NCI-H128 (cell line): ENCODE results near the gene HAGHL.

Source experiments
- DNase-seq: peaks from one replicate; lab custom pipeline; 2025; ENCODE audit not compliant: unreplicated experiment; lab: John Stamatoyannopoulos, UW

HAGHL gene, protein sequence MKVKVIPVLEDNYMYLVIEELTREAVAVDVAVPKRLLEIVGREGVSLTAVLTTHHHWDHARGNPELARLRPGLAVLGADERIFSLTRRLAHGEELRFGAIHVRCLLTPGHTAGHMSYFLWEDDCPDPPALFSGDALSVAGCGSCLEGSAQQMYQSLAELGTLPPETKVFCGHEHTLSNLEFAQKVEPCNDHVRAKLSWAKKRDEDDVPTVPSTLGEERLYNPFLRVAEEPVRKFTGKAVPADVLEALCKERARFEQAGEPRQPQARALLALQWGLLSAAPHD

DNA sequence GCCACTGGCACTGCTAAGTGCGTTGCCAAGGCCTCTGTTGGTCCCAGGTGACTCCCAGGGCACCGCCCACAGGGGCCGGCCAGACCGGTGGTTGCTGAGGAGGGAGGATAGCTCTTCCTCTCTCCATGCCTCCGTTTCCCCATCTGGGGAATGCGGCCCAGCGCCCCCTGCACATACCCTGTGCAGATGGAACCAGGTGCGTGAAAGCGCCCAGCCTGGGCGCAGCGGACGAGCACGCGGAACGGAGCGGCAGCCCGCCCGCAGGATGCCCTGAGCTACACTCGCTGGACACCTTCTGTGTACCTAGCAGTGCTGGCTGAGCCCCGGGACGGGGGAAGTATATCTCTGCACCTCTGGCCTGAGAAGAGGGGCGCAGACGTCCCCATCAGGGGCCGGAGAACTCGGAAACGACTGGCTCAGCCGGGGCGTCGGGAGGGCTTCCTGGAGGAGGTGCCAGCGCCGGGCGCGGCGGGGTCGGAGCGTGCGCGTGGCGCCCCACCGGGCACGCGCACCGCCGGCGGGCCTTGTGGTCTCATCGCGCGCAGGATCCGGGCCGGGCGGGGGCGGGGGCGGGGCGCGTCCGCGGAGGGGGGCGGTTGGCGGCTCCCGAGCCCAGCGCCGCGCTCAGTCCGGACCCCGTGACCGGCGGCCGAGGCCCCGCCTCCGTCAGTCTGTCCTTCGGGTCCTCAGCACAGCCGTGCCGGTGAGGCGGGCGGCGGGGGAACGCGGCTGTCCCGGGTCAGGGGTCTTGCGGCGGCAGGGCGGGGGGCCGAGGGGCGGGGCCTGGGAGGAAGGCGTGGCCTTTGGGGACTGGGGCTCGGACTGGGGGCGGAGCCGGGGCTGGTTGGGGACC, at the start of gene HAGHL, which contains the start of gene CCDC78:
TSS of gene HAGHL (plus strand) at position 669 of the 853 bp plus-strand sequence. CDS start 404 bp downstream, outside the sequence.
TSS of gene CCDC78 (minus strand) at position 6 of the 853 bp plus-strand sequence. CDS start 76 bp downstream, outside the sequence.
- no peak for DNase-seq

DNA sequence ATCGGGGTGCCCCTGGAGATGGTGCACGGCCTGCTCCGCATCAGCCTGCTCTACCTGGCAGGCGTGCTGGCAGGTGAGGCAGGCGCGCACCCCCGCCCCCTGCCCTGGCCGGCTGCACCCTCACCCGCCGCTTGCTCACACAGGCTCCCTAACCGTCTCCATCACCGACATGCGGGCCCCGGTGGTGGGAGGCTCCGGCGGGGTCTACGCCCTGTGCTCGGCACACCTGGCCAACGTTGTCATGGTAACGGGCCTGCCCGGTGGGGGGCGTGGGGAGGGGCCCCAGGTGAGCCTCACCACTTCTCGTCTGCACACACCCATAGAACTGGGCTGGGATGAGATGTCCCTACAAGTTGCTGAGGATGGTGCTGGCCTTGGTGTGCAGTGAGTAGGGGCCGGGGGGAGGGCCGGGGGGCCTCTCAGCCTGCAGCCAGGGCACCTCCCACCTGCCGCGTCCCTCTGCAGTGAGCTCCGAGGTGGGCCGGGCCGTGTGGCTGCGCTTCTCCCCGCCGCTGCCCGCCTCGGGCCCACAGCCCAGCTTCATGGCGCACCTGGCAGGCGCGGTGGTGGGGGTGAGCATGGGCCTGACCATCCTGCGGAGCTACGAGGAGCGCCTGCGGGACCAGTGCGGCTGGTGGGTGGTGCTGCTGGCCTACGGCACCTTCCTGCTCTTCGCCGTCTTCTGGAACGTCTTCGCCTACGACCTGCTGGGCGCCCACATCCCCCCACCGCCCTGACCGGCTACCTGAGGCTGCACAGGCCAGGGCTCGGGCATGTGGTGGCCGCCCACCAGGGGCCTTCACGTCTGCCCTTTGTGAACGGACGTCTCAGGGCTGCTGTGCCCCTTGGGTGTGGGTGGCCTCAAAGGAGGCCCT, 49.4 kb upstream of the HAGHL start:
- no peak for DNase-seq

DNA sequence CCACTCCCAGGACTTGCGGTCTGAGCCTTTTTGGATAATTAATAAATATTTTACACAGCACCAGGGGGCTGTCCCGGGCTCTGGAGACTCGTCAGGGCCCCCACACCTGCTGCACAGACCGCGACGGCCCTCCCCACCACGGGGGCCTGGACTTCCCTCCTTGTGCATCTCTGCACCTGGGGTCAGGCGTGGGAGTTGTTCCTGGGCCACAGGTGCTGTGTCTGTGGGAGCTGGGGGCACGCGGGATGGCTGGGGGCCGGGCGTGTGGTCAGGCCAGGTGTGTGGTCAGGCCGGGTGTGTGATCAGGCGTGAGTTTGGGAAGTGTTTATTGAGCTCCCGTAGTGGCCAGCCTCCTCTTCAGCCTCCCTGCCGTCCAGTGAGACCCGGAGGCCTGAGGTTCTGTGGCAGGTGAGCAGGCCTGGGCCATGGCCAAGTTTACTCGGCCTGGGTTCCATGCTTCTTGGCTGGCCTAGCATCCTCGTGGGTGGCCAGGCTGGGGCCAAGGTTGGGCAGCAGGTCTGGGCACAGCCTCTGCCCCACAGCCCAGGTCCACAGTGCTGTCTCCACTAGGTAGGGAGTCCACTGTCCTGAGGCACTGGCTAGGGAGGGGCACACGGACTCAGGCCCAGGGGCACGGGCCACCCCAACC, 48.6 kb upstream of the HAGHL start:
- DNase-seq = no peak

DNA sequence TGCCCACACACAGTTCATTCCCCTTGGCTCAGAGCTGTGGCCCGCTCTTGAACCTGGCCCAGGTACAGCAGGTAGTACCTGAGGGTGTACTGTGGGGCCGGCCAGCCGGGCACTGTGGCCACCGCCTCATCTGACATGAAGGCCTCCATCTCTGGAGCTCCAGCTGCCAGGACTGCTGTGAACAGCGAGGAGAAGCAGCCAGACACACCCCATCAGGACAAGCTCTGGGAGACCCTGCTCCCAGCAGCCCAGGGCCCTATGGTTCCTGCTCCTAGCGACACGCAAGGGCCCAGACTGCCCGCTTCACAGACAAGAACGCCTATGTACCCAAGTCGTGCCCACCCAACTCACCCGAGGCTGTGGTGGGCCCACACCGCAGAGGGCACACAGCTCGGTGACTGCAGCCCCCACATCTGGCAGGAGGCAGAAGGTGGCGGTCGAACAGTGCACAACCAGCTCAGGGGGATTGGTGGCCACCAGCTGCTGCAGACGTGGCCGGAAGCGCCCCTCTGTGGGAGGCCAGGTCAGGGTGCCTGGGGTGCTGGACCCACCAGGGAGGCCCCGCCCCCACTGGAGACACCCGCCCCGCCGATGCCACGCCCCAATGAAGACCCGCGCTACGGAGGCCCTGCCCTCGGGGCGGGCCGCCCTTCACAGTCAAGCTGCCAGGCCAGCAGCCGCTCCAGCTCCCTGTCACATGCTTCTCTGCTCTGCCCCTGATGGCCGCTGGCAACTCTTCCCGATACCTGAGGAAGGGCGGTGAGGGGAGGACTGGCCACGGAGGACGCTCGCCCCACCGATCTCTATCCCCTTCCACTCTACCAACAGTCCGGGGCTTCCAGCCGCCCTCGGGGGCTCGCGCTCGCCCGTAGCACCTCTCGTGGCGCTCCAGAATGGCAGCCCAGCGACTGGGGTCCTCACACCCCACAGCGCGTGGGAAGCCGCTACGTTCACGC, 47.8 kb upstream of the HAGHL start:
- peak; percentile 28 for DNase-seq

DNA sequence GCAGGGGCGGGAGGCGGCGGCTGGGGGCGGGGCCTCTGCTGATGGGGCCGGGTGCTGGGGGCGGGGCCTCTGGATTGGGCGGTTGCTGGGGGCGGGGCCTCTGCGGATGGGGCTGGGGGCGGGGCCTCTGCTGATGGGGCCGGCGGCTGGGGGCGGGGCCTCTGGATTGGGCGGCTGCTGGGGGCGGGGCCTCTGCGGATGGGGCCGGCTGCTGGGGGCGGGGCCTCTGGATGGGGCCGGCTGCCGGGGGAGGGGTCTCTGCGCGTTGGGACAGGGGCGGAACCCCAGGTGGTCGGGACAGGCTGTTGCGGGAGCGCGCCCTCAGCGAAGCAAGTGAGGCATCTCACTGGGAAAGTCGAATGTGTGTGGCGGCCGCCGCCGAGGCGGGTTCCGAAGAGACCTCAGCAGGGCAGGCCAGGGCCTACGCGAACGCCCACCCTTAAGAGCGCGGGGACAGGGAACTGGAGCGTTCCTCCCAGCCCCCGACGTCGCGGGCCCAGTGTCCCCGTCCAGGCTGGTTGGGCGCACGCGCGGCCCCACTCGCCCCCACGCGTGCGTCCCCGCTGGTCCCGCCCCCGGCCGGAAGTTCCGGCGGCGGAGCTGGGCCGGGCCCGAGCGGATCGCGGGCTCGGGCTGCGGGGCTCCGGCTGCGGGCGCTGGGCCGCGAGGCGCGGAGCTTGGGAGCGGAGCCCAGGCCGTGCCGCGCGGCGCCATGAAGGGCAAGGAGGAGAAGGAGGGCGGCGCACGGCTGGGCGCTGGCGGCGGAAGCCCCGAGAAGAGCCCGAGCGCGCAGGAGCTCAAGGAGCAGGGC, 46.9 kb upstream of the HAGHL start, which contains the start of gene STUB1:
TSS of gene STUB1 (plus strand) at position 597 of the 811 bp plus-strand sequence. CDS start at position 713, 116 bp downstream.
- DNase-seq = peak; percentile 25

DNA sequence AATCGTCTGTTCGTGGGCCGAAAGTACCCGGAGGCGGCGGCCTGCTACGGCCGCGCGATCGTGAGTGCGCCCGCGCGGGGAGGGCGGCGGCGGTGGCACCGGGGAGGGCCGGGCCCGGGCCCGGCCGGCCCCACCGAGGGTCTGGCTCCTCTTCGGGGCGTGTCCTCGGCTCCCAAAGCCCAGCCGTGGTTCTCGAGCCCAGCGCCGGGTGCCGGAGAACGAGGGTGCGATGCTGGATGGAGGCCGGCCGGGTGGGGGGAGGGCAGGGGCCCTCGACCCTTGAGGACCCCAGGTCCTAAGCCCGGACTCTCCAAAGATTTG, 46.3 kb upstream of the HAGHL start:
- DNase-seq = no peak

DNA sequence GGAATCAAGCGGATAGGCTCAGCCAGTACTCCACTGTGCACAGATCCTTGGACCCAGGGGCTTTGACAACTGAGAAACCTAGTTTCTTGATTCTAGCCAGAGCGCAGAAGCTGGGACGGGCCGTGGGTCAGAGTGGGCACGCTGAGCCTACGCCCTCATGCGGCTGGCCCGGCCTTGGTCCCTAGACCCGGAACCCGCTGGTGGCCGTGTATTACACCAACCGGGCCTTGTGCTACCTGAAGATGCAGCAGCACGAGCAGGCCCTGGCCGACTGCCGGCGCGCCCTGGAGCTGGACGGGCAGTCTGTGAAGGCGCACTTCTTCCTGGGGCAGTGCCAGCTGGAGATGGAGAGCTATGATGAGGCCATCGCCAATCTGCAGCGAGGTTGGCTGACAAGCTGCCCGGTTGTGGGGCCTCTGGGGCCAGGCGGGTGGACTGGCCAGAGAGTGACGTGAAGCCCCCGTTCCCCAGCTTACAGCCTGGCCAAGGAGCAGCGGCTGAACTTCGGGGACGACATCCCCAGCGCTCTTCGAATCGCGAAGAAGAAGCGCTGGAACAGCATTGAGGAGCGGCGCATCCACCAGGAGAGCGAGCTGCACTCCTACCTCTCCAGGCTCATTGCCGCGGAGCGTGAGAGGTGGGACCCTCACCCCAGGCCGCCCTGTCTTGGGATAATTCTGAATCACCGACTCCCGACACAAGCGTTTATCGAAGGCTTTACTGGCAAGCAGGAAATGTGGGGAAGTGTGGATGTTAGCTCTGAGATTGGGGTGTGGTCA, 45.8 kb upstream of the HAGHL start:
- no peak for DNase-seq

DNA sequence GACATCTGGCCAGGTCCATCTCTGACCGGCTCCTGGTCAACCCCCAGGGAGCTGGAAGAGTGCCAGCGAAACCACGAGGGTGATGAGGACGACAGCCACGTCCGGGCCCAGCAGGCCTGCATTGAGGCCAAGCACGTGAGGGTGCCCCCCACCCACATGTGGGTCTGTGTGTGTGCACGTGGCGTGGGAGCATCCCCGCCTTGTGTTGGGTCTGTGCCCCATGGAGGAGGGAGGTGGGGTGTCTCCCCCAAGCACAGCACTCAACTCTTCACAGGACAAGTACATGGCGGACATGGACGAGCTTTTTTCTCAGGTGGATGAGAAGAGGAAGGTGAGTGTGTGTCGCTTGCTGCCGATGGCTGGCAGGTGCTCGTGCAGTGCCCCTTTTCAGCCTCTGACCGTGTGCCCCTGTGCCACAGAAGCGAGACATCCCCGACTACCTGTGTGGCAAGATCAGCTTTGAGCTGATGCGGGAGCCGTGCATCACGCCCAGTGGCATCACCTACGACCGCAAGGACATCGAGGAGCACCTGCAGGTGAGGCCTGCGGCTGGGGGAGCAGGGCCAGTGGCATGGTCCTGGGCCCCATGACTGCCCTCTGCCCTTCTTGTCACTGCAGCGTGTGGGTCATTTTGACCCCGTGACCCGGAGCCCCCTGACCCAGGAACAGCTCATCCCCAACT, 45.0 kb upstream of the HAGHL start:
- no peak for DNase-seq

DNA sequence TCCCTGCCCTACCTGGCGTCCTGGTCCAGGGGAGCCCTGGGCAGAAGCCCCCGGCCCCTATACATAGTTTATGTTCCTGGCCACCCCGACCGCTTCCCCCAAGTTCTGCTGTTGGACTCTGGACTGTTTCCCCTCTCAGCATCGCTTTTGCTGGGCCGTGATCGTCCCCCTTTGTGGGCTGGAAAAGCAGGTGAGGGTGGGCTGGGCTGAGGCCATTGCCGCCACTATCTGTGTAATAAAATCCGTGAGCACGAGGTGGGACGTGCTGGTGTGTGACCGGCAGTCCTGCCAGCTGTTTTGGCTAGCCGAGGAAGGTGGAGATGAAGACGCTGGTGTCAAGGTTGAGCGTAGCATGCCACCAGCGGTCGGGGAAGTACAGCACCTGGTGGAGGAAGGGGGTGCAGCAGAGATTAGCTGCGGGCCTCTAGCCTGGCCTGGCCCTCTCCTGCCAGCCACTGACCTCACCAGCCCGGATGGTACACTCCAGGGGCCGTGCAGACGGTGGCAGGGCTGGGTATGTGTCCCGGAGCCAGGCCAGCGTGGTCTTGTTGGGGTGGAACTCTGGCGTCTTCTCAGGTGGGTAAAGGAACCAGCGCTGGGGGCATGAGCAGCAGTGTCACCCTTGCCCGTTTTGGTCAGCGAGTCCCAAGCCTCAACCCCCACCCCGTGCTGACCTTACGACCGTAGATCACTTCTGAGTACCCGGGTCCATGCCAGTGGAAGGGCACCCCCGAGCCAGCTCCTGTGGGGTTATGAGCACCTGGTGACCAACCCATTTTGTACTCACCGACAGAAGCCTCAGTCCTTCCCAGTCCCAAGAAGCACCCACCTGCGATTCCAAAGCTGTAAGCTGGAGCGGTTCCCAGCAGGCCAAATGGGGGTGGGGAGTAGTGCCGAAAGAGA, 44.2 kb upstream of the HAGHL start:
- no peak for DNase-seq

DNA sequence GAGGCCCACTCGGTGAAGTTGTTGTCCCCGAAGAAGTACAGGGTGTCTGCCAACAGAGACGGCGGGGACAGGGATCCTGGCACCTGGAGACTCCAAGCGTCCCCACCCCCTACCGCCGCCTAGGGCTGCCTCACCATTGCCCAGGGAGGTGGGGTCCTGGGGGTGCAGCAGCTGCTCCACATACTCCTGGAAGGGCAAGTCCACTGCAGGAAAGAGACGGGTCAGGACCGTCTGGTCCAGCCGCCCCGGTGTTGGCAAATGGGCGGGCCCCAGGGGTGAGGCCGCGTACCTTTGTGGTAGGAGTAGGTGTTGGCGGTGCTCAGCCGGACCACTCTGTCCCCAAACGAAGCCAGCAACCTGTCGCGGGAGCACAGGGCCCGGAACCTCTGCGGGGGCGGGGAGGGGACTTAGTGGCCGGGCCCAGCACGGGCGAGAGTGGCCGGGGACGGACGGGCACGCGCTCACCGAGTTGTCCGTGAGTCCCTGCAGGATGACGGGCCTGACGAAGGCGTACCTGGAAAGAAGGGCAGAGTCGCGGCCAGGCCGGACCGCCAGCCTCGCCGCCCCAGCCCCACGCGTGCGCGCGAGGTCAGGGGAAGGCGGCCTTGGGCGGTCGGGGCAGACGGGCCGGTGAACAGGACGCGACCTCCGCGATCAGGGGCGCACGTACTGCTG, 43.4 kb upstream of the HAGHL start:
- DNase-seq = no peak

DNA sequence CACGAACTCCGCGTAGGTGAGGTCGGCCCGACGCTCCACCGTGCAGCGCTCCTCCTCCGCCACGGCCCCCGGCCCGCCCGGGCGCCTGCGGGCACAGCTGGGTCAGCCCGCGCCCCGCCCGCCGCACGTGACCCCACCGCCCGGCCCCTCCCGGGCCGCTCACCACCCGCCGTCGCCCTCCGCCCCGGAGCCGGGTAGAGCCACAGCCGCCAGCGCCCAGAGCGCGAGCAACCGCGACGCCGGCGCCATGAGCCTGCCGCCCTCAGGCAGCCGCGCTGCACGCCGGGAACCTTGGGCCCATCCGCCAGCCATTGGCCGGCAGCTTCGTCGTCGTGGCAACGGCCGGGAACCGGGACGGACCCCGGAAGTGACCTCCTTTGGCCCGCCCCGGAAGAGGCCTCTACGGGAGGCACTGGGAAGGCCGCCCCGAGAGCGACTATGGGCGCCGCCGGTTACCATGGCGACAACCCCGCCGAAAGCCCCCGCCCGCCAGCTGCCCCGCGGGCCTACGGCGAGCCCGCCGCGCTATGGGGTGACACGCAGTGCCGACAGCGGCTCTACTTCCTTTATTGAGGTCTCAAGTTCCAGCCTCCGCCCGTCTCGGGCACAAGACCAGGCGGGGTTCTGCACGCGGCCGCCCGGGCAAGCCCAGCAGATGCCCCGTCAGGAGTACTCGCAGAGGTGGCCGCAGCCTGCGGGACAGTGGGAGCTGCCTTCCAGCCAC, 42.7 kb upstream of the HAGHL start, which contains the start of gene JMJD8:
TSS of gene JMJD8 (minus strand) at position 264 of the 724 bp plus-strand sequence. CDS start at position 249, 15 bp downstream.
- DNase-seq = peak; percentile 92

DNA sequence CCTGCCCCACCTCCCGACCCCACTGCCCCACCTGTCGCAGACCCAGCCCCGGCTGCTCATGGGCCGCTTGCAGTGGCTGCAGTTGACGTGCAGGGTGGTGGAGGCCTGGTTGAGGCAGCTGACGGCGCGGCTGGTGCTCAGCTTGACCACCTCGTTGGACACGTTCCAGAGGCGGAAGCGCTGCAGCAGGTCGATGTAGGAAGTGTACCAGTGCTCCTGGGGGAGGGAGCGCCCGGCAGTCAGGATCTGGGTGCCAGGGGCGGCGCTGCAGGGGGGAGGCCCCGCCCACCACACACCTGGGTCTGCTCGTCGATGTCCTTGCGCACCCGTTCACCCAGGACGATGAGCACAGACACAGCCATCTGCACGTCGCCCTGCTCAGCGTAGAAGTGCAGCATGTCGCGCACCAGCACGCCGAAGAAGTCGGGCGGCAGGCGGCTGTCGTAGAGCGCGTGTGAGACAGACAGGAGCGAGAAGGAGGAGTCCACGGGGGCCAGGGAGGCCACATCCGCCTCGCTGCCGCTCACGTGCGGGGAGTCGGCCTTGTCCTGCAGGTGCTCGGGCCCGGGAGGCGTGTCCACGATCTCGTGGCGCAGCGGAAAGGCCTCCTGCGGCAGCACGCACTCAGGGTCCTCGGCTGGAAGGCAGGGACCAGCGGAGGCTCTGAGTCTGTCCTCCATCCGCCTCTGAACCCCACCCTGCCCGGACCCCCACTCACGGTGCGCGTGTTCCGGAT, 41.8 kb upstream of the HAGHL start:
- no peak for DNase-seq

DNA sequence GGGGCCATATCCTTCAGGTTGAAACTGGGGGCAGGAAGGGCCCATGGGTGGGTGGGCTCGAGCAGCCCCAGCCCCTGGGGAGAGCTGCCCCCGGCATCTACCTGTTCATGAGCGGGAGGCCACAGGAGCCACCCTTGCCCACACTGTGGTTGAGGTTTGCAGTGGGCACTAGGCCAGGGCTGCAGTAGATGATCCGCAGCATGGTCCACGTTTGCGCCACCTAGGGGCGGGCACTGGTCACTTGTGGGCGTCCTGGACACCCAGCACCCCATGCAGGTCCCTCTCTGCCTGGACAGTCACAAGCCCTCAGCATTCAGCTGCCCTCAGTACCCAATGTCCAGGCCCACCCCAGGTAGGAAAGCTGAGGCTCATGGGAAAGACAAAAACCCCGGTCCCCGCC, 40.9 kb upstream of the HAGHL start:
- no peak for DNase-seq
